ENCODE results near the gene GNS. TPM values are rescaled to one million over a fixed set of nuclear protein-coding genes. Genes with fewer than 3 reads are reported as not detected.

The GNS gene
- total RNA-seq, 6 experiments from 2014 or later, result 41.0 to 87.5 (median 63.7) TPM

GRCh38 chr12:64744422-64745258, 14.6 kb downstream of the GNS start:
- H3K4me3 ChIP-seq, result no peak overlapping the region
- TF ChIP-seq, protein P1, sequence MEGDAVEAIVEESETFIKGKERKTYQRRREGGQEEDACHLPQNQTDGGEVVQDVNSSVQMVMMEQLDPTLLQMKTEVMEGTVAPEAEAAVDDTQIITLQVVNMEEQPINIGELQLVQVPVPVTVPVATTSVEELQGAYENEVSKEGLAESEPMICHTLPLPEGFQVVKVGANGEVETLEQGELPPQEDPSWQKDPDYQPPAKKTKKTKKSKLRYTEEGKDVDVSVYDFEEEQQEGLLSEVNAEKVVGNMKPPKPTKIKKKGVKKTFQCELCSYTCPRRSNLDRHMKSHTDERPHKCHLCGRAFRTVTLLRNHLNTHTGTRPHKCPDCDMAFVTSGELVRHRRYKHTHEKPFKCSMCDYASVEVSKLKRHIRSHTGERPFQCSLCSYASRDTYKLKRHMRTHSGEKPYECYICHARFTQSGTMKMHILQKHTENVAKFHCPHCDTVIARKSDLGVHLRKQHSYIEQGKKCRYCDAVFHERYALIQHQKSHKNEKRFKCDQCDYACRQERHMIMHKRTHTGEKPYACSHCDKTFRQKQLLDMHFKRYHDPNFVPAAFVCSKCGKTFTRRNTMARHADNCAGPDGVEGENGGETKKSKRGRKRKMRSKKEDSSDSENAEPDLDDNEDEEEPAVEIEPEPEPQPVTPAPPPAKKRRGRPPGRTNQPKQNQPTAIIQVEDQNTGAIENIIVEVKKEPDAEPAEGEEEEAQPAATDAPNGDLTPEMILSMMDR (IDR thresholded peaks at IDR 0.05), result no peak
- TF ChIP-seq POLR2A (IDR thresholded peaks at IDR 0.05), result no peak
- DNase-seq, result no peak
- H3K4me1 ChIP-seq, result no peaks in the 10 kb centered on the region
- no peaks in the 10 kb centered on the region for H3K9me3 ChIP-seq
- ATAC-seq, result peak in 1 of 4 donors; percentile 66
- intact Hi-C loops (cut with DNase I), result no loop called here
- H3K27me3 ChIP-seq, result no peaks in the 10 kb centered on the region
- H3K36me3 ChIP-seq, result peaks cover 0 to 39% (median 17%) of the 10 kb centered on the region in 4 donors
- WGBS (ENCODE audit: insufficient coverage, low coverage, low lambda C conversion rate, missing lambda C conversion rate), result 79% methylated on average over 5 of the region's 5 CpGs
- H3K27ac ChIP-seq, result no peak overlapping the region

DNA sequence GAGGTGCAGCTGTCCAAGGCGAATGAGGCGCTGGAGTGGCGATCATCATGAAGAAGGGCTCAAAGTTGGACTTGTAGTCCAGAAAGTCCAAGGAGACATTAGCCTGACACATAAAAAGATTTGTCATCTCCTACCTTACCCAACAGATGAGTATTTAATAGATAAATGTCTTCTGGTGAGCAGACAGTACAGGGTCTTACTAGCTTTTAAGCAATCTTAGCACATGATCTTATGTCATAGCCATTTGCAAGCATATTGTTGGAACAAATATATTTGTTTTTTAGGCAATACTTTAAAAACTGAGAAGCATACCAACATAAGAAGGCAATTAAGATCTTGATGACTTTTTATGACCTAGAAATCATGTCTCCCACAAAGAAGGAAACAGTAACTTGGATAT, 16.0 kb downstream of the GNS start:
- H3K27me3 ChIP-seq, result no peaks in the 10 kb centered on the region
- WGBS (ENCODE audit: insufficient coverage, low coverage, low lambda C conversion rate, missing lambda C conversion rate), result 84% methylated on average over 3 of the region's 3 CpGs
- no peaks in the 10 kb centered on the region for H3K9me3 ChIP-seq
- no peak overlapping the region for H3K27ac ChIP-seq
- H3K4me1 ChIP-seq, result no peaks in the 10 kb centered on the region
- H3K4me3 ChIP-seq, result no peak overlapping the region
- intact Hi-C loops (cut with DNase I), result no loop called here
- no peak for TF ChIP-seq POLR2A (IDR thresholded peaks at IDR 0.05)
- TF ChIP-seq, protein P1 (IDR thresholded peaks at IDR 0.05), result no peak
- peaks cover 0 to 41% (median 20%) of the 10 kb centered on the region in 4 donors for H3K36me3 ChIP-seq
- ATAC-seq (no peak), DNase-seq (no peak)

DNA sequence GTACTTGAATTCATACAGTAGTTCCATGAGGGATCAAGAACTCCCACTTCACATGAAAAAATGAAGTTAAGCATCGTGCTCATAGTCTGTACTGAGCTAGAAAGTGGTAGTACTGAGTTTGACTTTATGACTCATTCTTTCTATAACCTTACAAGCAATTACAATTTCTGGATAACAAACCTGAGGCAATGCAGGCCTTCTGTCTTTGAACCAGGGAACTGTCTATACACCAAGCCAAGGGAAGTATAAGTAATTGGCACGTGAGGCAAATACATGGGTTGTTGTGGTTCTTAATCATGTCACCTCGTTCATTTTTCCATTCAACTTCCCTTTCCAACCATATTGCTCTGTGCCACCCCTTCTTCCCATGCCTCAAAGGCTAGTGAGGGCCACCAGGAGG, 16.8 kb downstream of the GNS start:
- no peak for DNase-seq
- no peak for ATAC-seq
- Histone ChIP-seq H3K27ac (no peak overlapping the region), H3K27me3 (no peaks in the 10 kb centered on the region), H3K4me3 (no peak overlapping the region), H3K4me1 (no peaks in the 10 kb centered on the region), H3K9me3 (no peaks in the 10 kb centered on the region), H3K36me3 (peaks cover 0 to 45% (median 23%) of the 10 kb centered on the region in 4 donors)
- TF ChIP-seq POLR2A (IDR thresholded peaks at IDR 0.05), result no peak
- WGBS (ENCODE audit: insufficient coverage, low coverage, low lambda C conversion rate, missing lambda C conversion rate), result 73% methylated on average over 3 of the region's 3 CpGs
- intact Hi-C loops (cut with DNase I), result no loop called here

DNA sequence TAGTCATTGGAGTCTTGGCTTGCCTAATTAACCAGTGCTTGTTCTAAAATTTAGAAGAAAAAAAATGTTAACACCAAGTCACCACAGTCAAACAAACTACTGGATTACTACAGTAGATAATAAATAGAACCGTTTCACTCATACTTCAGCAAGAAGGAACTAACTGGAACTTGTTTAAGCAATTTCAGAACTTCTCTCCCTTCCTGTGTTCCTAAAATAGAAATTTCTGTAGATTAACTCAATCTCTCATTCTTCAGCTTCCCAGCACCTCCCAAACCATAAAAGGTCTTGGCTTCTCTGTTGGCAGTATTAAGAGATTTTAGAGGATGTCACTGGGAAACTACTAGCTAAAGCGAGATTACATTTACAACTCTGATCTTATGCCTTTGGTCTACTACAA, 18.6 kb downstream of the GNS start:
- 52% methylated on average over 2 of the region's 2 CpGs for WGBS (ENCODE audit: insufficient coverage, low coverage, low lambda C conversion rate, missing lambda C conversion rate)
- Histone ChIP-seq H3K4me3 (no peak overlapping the region), H3K27me3 (no peaks in the 10 kb centered on the region), H3K4me1 (no peaks in the 10 kb centered on the region), H3K9me3 (no peaks in the 10 kb centered on the region), H3K36me3 (peaks cover 0 to 60% (median 30%) of the 10 kb centered on the region in 4 donors), H3K27ac (no peak overlapping the region)
- ATAC-seq, result no peak
- TF ChIP-seq POLR2A (IDR thresholded peaks at IDR 0.05), result no peak
- TF ChIP-seq, protein P1 (IDR thresholded peaks at IDR 0.05), result no peak
- DNase-seq, result no peak
- intact Hi-C loops (cut with DNase I), result no loop called here

DNA sequence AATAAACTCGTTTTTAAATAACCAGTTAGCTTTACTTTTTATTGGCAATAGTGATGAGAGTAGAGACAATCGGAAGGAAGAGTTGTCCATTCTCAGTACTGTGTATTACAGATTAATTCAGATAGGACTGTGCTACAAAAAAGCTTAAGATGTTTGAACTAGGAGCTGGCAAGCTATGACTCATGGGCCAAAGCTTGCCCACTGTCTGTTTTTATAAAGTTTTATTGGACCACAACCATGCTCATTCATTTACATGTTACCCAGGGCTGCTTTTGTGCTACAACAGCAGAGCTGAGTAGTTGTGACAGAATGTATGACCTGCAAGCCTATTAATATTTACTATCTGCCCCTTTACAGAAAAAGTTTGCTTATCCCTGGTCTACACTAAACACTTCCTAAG, 19.4 kb downstream of the GNS start:
- ATAC-seq, result no peak
- no peaks in the 10 kb centered on the region for H3K9me3 ChIP-seq
- H3K27me3 ChIP-seq, result no peaks in the 10 kb centered on the region
- TF ChIP-seq, protein P1 (IDR thresholded peaks at IDR 0.05), result no peak
- no peak for TF ChIP-seq POLR2A (IDR thresholded peaks at IDR 0.05)
- no peak for DNase-seq
- 89% methylated on average over 2 of the region's 2 CpGs for WGBS (ENCODE audit: insufficient coverage, low coverage, low lambda C conversion rate, missing lambda C conversion rate)
- intact Hi-C loops (cut with DNase I), result no loop called here
- H3K4me3 ChIP-seq, result no peak overlapping the region
- H3K36me3 ChIP-seq, result peaks cover 0 to 52% (median 33%) of the 10 kb centered on the region in 4 donors
- H3K4me1 ChIP-seq, result no peaks in the 10 kb centered on the region
- no peak overlapping the region for H3K27ac ChIP-seq

All from right lobe of liver (tissue), 6 donors.